ENCODE results near the gene GRAMD1A. TPM values are rescaled to one million over a fixed set of nuclear protein-coding genes. Genes with fewer than 3 reads are reported as not detected.

GRAMD1A gene
- total and polyA plus RNA-seq, 9 of the 15 experiments (the other 6 are each of a cell fraction or from before 2014, with no cell fraction given), result 1.4 to 63.8 (median 38.5) TPM

DNA sequence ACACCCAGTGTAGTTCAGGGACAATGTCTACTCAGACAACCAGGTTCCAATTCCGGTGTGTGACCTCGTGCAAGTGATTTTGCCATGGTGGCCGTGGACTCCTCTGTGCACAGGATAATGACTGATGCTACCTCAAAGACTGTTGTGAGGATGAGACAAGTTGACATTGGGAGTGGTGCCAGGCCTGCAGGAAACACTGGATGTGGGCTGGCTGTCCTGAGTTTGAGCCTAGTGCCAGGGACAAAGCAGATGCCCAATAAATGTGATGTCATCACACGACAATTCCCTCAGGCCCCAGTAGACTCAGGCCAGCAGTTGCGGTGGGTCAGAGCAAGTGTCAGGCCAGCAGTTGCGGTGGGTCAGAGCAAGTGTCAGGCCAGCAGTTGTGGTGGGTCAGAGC, 24.0 kb downstream of the GRAMD1A start:
- no peak for FAIRE-seq
- in situ Hi-C loops (cut with MboI), result no loop called here
- no peak overlapping the region for H3K27ac ChIP-seq (ENCODE audit: extremely low read depth, low read depth, low read length)
- no peak for ATAC-seq
- no peak for DNase-seq (ENCODE audit: extremely low read depth in 1 of 4, low spot score in 3 of 4)
- no peak overlapping the region for H3K4me3 ChIP-seq
- H3K27me3 ChIP-seq (ENCODE audit: control insufficient read depth in 2 of 2, insufficient read depth in 2 of 2, low read length in 2 of 2), result no peaks in the 10 kb centered on the region
- H4K20me1 ChIP-seq (replicated peaks; ENCODE audit: control insufficient read depth, insufficient read depth, low read length), result no peaks in the 10 kb centered on the region
- no peaks in the 10 kb centered on the region for H3K9me3 ChIP-seq (replicated peaks; ENCODE audit: control insufficient read depth, insufficient read depth, low read depth, low read length)
- TF ChIP-seq, protein P1, sequence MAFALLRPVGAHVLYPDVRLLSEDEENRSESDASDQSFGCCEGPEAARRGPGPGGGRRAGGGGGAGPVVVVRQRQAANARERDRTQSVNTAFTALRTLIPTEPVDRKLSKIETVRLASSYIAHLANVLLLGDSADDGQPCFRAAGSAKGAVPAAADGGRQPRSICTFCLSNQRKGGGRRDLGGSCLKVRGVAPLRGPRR (CRISPR knock-in tag; IDR thresholded peaks at IDR 0.05), result no peak
- TF ChIP-seq HDAC8 (tag; IDR thresholded peaks at IDR 0.05) (no peak), ETV1 (tag; conservative IDR thresholded peaks at IDR 0.05; ENCODE audit: low read depth) (no peak), KDM2B (CRISPR knock-in tag; IDR thresholded peaks at IDR 0.05) (no peak), CXXC5 (CRISPR knock-in tag; IDR thresholded peaks at IDR 0.05) (no peak), KAT2B (IDR thresholded peaks at IDR 0.05; ENCODE audit: low read depth, low read length) (no peak), RBM39 (optimal IDR thresholded peaks at IDR 0.05; ENCODE audit: low read depth, low read length) (no peak), BRF1 (IDR thresholded peaks at IDR 0.05; ENCODE audit: borderline replicate concordance, extremely low read depth, insufficient read length) (no peak), KDM4B (IDR thresholded peaks at IDR 0.05; ENCODE audit: borderline replicate concordance in 2 of 2, low read depth in 1 of 2) (no peak), KAT8 (IDR thresholded peaks at IDR 0.05; ENCODE audit: low read depth) (no peak), SMAD3 (CRISPR knock-in tag; conservative IDR thresholded peaks at IDR 0.05) (no peak), NONO (IDR thresholded peaks at IDR 0.05; ENCODE audit: low read depth in 2 of 2, low read length in 1 of 2) (no peak)
- TF ChIP-seq, protein P2, sequence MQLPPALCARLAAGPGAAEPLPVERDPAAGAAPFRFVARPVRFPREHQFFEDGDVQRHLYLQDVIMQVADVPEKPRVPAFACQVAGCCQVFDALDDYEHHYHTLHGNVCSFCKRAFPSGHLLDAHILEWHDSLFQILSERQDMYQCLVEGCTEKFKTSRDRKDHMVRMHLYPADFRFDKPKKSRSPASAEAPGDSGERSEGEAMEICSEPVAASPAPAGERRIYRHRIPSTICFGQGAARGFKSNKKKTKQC (CRISPR knock-in tag; IDR thresholded peaks at IDR 0.05), result no peak
- TF ChIP-seq, protein P3, sequence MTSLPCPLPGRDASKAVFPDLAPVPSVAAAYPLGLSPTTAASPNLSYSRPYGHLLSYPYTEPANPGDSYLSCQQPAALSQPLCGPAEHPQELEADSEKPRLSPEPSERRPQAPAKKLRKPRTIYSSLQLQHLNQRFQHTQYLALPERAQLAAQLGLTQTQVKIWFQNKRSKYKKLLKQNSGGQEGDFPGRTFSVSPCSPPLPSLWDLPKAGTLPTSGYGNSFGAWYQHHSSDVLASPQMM (CRISPR knock-in tag; IDR thresholded peaks at IDR 0.05), result no peak
- no peak overlapping the region for H3K4me2 ChIP-seq (ENCODE audit: insufficient read depth, low read length)
- H3K9me1 ChIP-seq (ENCODE audit: control insufficient read depth, insufficient read depth, low read length), result no peaks in the 10 kb centered on the region
- intact Hi-C loops (cut with micrococcal nuclease), result no loop called here
- 84% methylated on average over 5 of the region's 6 CpGs for WGBS (ENCODE audit: insufficient coverage, low coverage, missing lambda C conversion rate)
- no peak overlapping the region for H2AFZ ChIP-seq (ENCODE audit: low read depth, low read length)
- H3K36me3 ChIP-seq (ENCODE audit: control insufficient read depth, insufficient read depth, low read length), result peaks cover 88% of the 10 kb centered on the region
- H3K9ac ChIP-seq (ENCODE audit: insufficient read depth in 1 of 2, low read depth in 2 of 2, low read length in 2 of 2), result no peak overlapping the region
- H3K79me2 ChIP-seq (ENCODE audit: control insufficient read depth, insufficient read depth, low read length), result no peaks in the 10 kb centered on the region
- ChIA-PET POLR2A (no interaction called here), CTCF (ENCODE audit: low intra/inter-chr PET ratio) (no interaction called here)
- H3K4me1 ChIP-seq (replicated peaks in 1 of 2; ENCODE audit: control insufficient read depth in 2 of 2, insufficient read depth in 2 of 2, low read length in 2 of 2), result peaks cover 0 to 4% of the 10 kb centered on the region in 2 experiments; a peak in 1 of 5 replicates
- no TSS peak for BruUV-seq (replicated peaks)
